ENCODE results near the gene SERPINA12.

SERPINA12 gene, protein sequence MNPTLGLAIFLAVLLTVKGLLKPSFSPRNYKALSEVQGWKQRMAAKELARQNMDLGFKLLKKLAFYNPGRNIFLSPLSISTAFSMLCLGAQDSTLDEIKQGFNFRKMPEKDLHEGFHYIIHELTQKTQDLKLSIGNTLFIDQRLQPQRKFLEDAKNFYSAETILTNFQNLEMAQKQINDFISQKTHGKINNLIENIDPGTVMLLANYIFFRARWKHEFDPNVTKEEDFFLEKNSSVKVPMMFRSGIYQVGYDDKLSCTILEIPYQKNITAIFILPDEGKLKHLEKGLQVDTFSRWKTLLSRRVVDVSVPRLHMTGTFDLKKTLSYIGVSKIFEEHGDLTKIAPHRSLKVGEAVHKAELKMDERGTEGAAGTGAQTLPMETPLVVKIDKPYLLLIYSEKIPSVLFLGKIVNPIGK

GRCh38 chr14:94509356-94509755 is at the start of gene SERPINA12:
SERPINA12 (minus strand) TSS chr14:94509469; CDS start chr14:94498397, 11,072 bp downstream.
- no peak for TF ChIP-seq CTCF (IDR thresholded peaks at IDR 0.05; ENCODE audit: insufficient read depth, low read depth, low read length, missing control alignments)
- DNase-seq (ENCODE audit: low read depth): no peak
- no peak within 1 kb of the TSS for H3K4me3 ChIP-seq (ENCODE audit: low read length)

DNA sequence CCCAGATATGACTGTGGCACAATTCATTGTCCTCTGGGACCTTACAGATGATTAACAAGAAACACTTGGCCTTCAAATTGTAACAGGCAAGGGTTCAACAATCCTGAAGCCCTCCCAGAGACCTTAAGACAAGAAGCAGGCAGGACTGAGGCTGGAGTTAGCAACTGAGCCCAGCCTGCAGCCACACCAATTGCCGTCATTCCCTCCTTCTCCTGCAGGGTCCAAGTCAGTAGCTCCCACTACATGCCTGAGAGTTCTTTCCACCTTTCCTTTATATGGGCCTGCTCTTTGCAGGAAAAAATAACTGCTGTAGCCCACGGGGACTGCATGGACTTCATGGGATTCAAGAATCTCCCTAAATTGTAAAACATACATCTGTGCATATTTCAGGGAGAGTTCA is 49.6 kb upstream of the SERPINA12 start:
- TF ChIP-seq CTCF (IDR thresholded peaks at IDR 0.05; ENCODE audit: insufficient read depth, low read depth, low read length, missing control alignments): no peak

DNA sequence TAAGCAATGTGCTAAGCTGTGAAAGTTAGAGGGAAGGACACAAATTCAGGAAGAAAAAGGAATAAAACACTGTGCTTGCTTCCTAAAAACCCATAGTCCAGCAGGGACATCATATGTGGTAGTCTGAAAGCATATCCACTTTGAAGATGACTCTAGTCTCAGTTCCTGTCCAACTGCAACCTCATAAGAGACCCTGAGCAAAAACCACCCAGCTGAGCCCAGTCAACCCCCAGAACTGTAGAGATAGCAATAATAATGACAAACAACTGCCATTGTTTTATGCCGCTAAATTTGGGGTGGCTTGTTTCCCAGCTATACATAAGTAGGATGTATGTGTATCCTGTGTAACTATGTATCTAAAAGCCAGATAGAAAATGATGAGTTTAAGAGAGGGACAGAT is 48.1 kb upstream of the SERPINA12 start:
- no peak overlapping the region for H3K4me3 ChIP-seq (ENCODE audit: low read length)
- DNase-seq (ENCODE audit: low read depth): no peak
- TF ChIP-seq CTCF (IDR thresholded peaks at IDR 0.05; ENCODE audit: insufficient read depth, low read depth, low read length, missing control alignments): no peak

More for the DNA sequence above, 49.6 kb upstream of the SERPINA12 start:
- H3K4me3 ChIP-seq (ENCODE audit: low read length): no peak overlapping the region
- no peak for DNase-seq (ENCODE audit: low read depth)

- H3K4me3 ChIP-seq (ENCODE audit: low read length): no peak overlapping the region
- no peak for DNase-seq (ENCODE audit: low read depth)
- TF ChIP-seq CTCF (IDR thresholded peaks at IDR 0.05; ENCODE audit: insufficient read depth, low read depth, low read length, missing control alignments): no peak
Observed at GRCh38 chr14:94555991-94556390, 46.7 kb upstream of the SERPINA12 start.

GRCh38 chr14:94550041-94550440 is 40.8 kb upstream of the SERPINA12 start:
- no peak for TF ChIP-seq CTCF (IDR thresholded peaks at IDR 0.05; ENCODE audit: insufficient read depth, low read depth, low read length, missing control alignments)
- DNase-seq (ENCODE audit: low read depth): no peak
- H3K4me3 ChIP-seq (ENCODE audit: low read length): no peak overlapping the region

DNA sequence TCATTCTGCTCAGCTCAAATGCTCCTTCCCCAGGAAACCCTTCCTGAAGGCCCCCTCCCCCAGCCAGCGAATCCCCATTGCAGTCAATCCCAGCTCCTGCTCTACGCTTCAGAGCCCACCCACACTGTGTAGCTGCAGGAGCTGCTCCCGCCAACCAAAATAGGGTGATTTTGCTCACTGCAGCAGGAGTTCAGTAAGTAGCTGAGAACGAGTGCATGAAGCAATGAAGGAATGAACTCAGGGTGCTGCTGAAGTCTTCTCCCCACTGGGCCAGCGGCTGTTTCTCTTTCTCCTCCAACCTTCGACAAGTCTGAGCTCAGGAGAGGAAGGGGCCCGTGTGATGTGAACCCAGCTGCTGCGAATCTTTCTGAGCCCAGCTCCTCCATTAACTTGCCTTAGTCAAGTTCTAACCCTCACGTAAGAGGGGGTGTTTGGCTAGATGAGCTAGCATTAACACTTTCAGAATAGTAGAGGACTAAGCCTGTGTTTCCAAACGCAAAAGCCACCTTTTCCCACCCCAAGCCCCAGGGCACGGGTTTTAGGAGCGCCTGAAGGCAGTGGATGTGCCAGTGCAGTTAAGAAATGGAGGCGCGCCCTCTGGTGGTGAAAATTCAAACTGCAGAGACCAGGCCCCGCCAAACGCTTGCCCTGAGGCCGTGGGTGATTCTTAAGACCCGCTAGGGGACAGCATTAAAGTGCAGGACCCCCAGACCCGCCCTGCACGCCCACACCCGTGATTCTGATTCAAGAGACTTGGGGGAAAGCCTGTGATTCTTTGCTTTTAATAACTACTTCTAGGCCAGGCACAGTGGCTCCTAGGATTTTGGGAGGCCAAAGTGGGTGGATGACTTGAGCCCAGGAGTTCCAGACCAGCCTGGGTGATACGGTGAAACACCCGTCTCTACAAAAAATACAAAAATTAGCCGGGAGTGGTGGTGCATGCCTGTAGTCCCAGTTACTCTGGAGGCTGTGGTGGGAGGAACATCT is 40.0 kb upstream of the SERPINA12 start:
- peak; percentile 49 for DNase-seq (ENCODE audit: low read depth)
- peak; percentile 78 for TF ChIP-seq CTCF (IDR thresholded peaks at IDR 0.05; ENCODE audit: insufficient read depth, low read depth, low read length, missing control alignments)

More for the DNA sequence above, 40.0 kb upstream of the SERPINA12 start:
- no peak overlapping the region for H3K4me3 ChIP-seq (ENCODE audit: low read length)
